ENCODE measurements around the gene SMARCB1.

GRCh38 chr22:23817146-23817545 lies 30.4 kb downstream of the SMARCB1 start:
- no peak for TF ChIP-seq USF2 (IDR thresholded peaks at IDR 0.05; ENCODE audit: low read depth, low read length)
- no peak for TF ChIP-seq CTCF (conservative IDR thresholded peaks at IDR 0.05; ENCODE audit: low read depth, low read length)
- TF ChIP-seq RAD21 (IDR thresholded peaks at IDR 0.05; ENCODE audit: low read length), result no peak
- no peak for TF ChIP-seq POLR2A (IDR thresholded peaks at IDR 0.05; ENCODE audit: low read depth, low read length)
- no peak for TF ChIP-seq CEBPB (IDR thresholded peaks at IDR 0.05; ENCODE audit: low read depth, low read length)
- no peak for TF ChIP-seq MAZ (IDR thresholded peaks at IDR 0.05; ENCODE audit: borderline replicate concordance, low read depth, low read length)
- TF ChIP-seq RFX5 (IDR thresholded peaks at IDR 0.05; ENCODE audit: low read depth, low read length), result no peak
- no peak for TF ChIP-seq BHLHE40 (IDR thresholded peaks at IDR 0.05; ENCODE audit: low read depth, low read length)
- TF ChIP-seq MXI1 (IDR thresholded peaks at IDR 0.05; ENCODE audit: borderline replicate concordance, low read depth, low read length), result no peak
- no peak for TF ChIP-seq CHD1 (IDR thresholded peaks at IDR 0.05; ENCODE audit: low read depth, low read length)
- TF ChIP-seq SMC3 (IDR thresholded peaks at IDR 0.05; ENCODE audit: low read depth, low read length), result no peak
- TF ChIP-seq ELK1 (IDR thresholded peaks at IDR 0.05; ENCODE audit: borderline replicate concordance, low read depth, low read length), result no peak
